ENCODE results near the gene CBX1. TPM values are rescaled to one million over a fixed set of nuclear protein-coding genes. Genes with fewer than 3 reads are reported as not detected.

CBX1 gene
- total and polyA plus RNA-seq, 2 of the 13 experiments (the other 11 are each of a cell fraction or from before 2014, with no cell fraction given): 17.8 to 108 TPM

GRCh38 chr17:48025040-48025903 is 76.0 kb downstream of the CBX1 start (continued):
- TF ChIP-seq ZNF687 (CRISPR knock-in tag; IDR thresholded peaks at IDR 0.05): peak; percentile 82
- no peak for TF ChIP-seq ZNF800 (CRISPR knock-in tag; IDR thresholded peaks at IDR 0.05)
- peak; percentile 78 for TF ChIP-seq GATAD1 (CRISPR knock-in tag; IDR thresholded peaks at IDR 0.05)
- no peak for TF ChIP-seq TIGD3 (CRISPR knock-in tag; IDR thresholded peaks at IDR 0.05; ENCODE audit: borderline replicate concordance)
- TF ChIP-seq ZBTB7B (CRISPR knock-in tag; IDR thresholded peaks at IDR 0.05): 0 out of 2 replicates have a peak, but pooled peaks have one; percentile 68
- TF ChIP-seq TFDP2 (CRISPR knock-in tag; IDR thresholded peaks at IDR 0.05): peak; percentile 55
- no peak for TF ChIP-seq KLF13 (CRISPR knock-in tag; IDR thresholded peaks at IDR 0.05)
- 0 out of 2 replicates have a peak, but pooled peaks have one; percentile 33 for TF ChIP-seq CC2D1A (CRISPR knock-in tag; IDR thresholded peaks at IDR 0.05)
- TF ChIP-seq, protein P1, sequence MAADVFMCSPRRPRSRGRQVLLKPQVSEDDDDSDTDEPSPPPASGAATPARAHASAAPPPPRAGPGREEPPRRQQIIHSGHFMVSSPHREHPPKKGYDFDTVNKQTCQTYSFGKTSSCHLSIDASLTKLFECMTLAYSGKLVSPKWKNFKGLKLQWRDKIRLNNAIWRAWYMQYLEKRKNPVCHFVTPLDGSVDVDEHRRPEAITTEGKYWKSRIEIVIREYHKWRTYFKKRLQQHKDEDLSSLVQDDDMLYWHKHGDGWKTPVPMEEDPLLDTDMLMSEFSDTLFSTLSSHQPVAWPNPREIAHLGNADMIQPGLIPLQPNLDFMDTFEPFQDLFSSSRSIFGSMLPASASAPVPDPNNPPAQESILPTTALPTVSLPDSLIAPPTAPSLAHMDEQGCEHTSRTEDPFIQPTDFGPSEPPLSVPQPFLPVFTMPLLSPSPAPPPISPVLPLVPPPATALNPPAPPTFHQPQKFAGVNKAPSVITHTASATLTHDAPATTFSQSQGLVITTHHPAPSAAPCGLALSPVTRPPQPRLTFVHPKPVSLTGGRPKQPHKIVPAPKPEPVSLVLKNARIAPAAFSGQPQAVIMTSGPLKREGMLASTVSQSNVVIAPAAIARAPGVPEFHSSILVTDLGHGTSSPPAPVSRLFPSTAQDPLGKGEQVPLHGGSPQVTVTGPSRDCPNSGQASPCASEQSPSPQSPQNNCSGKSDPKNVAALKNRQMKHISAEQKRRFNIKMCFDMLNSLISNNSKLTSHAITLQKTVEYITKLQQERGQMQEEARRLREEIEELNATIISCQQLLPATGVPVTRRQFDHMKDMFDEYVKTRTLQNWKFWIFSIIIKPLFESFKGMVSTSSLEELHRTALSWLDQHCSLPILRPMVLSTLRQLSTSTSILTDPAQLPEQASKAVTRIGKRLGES (CRISPR knock-in tag; IDR thresholded peaks at IDR 0.05; ENCODE audit: borderline replicate concordance): no peak
- TF ChIP-seq, protein P2, sequence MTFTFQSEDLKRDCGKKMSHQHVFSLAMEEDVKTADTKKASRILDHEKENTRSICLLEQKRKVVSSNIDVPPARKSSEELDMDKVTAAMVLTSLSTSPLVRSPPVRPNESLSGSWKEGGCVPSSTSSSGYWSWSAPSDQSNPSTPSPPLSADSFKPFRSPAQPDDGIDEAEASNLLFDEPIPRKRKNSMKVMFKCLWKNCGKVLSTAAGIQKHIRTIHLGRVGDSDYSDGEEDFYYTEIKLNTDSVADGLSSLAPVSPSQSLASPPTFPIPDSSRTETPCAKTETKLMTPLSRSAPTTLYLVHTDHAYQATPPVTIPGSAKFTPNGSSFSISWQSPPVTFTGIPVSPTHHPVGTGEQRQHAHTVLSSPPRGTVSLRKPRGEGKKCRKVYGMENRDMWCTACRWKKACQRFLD (CRISPR knock-in tag; IDR thresholded peaks at IDR 0.05; ENCODE audit: borderline replicate concordance): no peak; the same call in 1 of the 2 replicates
- TF ChIP-seq FOXA3 (CRISPR knock-in tag; IDR thresholded peaks at IDR 0.05): no peak
- TF ChIP-seq, protein P3, sequence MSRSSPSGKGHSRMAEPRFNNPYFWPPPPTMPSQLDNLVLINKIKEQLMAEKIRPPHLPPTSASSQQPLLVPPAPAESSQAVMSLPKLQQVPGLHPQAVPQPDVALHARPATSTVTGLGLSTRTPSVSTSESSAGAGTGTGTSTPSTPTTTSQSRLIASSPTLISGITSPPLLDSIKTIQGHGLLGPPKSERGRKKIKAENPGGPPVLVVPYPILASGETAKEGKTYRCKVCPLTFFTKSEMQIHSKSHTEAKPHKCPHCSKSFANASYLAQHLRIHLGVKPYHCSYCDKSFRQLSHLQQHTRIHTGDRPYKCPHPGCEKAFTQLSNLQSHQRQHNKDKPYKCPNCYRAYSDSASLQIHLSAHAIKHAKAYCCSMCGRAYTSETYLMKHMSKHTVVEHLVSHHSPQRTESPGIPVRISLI (CRISPR knock-in tag; IDR thresholded peaks at IDR 0.05; ENCODE audit: borderline replicate concordance): no peak
